Activated naive CD8-positive, alpha-beta T cell treated with anti-CD3 and anti-CD28 coated beads, Interleukin-2, amount 50 U/mL, for 16 hours (primary cell): ENCODE results near the gene PHC3.
A peak's percentile ranks its signal among the peaks of the same experiment; 100 is the strongest.
"Not testable (repeated sequence)": the region's sequence is repeated elsewhere in the genome, so short reads cannot be mapped to it uniquely, and the experiment has no call there.

Experiments
- DNase-seq: peaks from one replicate; pipeline ENCODE4 v3.0.0-alpha.2; 2020; ENCODE audit warnings: low read depth, low spot score

The PHC3 gene, protein sequence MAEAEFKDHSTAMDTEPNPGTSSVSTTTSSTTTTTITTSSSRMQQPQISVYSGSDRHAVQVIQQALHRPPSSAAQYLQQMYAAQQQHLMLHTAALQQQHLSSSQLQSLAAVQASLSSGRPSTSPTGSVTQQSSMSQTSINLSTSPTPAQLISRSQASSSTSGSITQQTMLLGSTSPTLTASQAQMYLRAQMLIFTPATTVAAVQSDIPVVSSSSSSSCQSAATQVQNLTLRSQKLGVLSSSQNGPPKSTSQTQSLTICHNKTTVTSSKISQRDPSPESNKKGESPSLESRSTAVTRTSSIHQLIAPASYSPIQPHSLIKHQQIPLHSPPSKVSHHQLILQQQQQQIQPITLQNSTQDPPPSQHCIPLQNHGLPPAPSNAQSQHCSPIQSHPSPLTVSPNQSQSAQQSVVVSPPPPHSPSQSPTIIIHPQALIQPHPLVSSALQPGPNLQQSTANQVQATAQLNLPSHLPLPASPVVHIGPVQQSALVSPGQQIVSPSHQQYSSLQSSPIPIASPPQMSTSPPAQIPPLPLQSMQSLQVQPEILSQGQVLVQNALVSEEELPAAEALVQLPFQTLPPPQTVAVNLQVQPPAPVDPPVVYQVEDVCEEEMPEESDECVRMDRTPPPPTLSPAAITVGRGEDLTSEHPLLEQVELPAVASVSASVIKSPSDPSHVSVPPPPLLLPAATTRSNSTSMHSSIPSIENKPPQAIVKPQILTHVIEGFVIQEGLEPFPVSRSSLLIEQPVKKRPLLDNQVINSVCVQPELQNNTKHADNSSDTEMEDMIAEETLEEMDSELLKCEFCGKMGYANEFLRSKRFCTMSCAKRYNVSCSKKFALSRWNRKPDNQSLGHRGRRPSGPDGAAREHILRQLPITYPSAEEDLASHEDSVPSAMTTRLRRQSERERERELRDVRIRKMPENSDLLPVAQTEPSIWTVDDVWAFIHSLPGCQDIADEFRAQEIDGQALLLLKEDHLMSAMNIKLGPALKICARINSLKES

DNA sequence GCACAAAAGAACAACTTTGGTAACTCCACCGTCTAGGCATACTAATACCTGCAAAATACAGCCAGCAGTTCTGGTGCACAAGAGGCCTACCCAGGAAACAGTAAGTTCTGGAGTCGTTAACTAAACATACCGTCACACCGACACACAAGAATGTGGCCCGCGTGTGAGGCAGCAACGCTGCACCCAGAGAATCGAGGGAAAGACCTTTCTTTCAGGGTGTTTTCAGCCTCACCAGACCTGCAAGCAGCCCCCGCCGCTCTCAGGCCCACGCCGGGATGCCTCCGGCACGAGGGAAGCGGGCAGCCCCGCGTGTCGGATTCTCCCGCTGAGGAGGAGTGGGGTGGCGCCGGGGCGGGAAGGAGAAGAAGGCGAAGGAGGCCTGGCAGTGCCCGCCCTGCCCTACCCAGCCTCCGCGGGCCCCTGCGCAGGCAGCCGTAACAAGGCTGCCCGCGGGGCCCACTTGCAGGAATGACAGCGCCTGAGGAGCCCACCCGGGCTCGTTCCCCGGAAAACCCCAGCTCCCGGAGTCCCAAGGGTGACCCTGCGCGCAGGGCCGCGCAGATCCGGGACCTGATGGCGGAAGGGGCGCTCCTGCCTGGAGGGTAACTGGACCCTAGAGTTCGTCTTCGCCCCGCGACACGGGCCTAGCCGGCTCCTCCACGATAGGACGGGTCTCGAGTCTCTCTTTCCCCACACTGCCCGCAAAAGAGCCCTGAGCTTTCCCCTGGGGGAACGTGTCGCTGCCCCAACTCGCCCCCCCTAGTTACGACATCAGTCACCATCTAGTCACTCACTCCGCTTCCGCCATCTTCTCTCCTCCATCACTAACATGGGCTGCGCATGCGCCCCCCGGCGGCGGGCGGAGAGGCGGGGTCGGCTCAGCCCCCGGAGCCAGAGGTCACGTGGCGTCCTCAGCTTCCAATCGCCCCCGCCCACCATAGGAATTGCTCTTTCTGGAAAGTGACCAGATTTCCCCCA is at the start of gene PHC3:
TSS of gene PHC3 (minus strand) at position 826 of the 978 bp plus-strand sequence. CDS start at position 808, 18 bp downstream.
- peak; percentile 80 for DNase-seq

DNA sequence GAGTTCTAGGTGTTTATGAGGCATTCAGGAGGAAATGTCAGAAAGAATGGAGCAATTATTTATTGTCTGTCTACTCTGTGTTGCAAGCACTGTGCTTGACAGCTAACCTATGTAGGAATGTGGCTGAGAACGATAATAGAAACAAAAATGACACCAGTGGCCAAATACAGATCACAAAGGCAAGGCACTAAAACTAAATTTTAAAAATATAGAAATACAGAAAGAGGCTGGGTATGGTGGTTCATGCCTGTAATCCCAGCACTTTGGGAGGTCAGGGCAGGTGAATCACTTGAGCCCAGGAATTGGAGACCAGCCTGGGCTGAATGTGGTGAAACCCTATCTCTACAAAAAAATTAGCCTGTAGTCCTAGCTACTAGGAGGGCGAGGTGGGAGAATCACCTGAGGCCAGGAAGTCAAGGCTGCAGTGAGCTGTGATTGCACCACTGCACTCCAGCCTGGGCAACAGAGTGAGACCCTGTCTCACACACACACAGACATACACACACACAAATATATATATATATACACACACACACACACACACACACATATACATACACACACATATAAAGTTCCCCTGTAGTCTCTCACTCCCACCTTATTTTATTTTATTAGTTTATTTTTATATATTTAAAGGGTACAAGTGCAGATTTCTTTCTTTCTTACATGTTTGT is 46.7 kb upstream of the PHC3 start:
- no peak for DNase-seq

DNA sequence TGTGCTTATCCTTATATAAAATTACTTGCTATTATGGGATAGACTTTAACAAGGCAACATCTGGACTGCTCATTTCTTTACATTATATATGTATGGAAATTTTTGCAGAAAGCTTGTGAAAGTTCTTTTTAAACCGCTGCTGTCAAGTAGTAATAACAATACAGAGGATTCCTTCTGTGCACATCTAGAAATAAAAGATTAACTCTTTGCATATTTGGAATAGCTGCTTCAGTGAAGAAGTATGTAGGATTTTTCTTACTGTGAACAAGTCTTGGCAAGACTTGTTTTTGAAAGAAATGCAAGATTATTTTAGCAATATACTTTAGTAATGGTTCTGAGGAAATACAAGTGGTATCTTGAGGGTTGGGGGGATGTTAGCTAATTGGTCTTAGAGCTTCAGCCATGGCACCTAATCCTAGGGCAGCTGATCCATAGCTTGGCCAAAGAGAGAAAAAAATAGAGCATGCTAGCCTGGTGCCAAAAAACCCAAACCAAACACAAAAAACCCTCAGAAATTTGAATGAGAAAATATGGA is 45.0 kb upstream of the PHC3 start:
- no peak for DNase-seq

DNA sequence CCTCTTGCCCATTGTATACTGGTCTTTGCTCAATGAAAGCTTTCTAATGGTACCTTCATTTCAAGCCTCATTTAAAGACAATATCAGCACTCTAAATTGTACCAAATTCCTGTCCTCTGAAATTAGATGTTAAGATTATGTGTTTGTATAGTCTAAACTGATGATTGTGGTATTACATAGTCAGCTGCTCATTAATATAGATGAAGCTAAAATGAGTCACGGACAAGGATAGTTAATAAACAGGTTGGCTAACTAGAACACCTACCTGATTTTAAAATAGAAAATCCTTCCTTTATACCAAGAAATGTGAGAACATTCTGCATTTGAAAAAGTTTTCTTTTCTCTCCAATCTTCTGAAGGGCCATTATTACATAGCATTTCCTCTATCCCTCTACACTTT is 43.6 kb upstream of the PHC3 start:
- DNase-seq: no peak

DNA sequence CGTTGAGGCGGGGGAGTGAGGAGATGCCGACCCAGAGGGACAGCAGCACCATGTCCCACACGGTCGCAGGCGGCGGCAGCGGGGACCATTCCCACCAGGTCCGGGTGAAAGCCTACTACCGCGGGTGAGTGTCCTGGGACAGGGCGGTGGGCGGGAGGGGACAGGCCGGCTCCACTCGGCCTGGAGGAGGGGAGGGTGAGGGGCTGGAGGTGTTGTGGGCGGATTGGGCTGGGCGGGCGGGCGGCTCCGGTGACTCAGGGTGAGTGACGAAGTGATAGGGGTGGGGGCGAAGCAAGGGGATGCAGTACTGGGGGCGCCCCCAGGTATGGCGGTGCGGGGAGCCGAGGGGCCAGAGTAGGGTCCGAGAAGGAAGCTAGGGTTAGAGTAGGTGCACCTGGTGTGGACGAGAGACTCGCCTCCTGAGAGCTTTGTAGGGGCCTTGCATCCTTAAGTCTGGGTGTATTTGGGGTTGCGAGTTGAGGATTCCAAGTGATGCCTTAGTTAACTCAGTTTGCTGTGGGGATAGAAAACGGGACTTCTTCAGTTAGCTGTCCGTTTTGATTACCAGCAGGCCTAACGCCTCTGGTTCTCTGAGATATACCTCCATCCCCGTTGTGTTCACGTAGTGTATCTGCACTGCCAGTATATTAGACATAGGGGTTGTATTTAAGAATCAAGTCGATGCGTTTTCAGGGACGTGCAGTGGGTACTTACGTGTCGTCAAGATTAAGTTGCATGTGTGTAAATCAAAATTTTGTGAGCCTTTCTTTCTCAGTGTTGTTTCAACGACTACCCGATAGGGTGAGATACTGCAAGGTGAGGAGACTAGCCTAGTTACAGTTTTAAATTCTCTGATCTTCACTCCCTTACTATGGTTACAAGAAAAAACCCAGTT is 41.4 kb upstream of the PHC3 start:
- DNase-seq: peak; percentile 2

DNA sequence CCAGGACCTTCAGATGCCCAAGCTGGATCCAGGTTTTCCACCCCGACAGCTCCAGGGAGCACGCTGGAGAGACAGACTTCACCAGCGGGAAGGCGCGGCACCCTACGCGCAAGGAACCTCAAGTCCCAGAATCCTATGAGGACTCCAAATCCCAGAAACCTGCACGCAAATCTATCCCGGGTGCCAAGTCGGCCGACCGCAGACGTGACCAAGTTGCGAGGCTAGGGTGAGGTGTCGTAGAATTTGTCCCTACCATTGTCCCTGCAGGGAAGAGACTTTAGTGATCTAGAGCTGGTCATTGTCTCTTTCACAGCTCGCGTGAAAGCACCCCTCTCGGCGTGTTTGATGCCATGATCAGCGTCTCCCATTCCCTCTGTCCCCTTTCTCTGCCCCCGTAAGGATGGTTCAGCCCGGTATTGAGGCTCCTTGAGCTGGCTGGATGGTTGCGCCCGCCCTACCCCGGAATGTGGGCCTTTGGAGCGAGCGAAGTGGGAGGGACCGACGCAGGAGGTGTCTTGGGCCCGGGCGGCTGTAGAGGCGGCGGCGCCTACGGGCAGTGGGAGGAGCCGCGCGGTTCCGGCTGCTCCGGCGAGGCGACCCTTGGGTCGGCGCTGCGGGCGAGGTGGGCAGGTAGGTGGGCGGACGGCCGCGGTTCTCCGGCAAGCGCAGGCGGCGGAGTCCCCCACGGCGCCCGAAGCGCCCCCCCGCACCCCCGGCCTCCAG is 40.6 kb upstream of the PHC3 start, which contains the start of gene PRKCI:
TSS of gene PRKCI (plus strand) at position 501 of the 723 bp plus-strand sequence. CDS start 246 bp downstream, outside the sequence.
- peak; percentile 68 for DNase-seq

DNA sequence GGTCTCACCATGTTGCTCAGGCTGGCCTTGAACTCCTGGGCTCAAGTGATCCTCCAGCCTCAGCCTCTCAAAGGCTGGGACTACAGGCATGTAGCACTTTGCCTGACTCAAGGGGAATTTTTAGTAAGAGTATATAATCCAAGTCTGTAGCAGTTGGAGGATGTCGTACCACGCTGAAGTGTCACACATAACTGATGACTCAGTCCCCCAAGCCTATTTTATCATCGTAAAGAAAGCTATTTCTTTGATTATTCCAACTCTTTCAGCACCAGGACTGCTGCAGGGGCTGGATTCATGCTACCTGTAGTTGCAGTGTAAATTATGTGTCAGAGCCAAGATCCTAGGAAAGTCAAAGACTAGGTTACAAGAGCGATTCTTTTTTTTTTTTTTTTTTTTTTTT is 39.3 kb upstream of the PHC3 start:
- DNase-seq: no peak

DNA sequence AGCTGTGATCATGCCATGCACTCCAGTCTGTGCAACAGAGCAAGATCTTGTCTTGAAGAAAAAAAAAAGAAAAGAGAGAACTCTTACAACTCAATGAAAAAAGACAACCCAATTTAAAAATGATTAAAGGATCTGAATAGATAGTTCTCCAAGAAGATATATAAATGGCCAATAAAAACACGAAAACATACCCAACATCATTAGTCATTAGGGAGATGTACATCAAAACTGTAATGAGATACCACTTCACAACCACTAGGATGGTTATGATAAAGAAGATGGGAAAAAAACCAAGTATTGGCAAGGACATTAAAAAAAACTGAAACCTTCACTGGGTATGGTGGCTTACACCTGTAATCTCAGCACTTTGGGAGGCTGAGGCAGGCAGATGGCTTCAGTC is 38.3 kb upstream of the PHC3 start:
- no peak for DNase-seq

DNA sequence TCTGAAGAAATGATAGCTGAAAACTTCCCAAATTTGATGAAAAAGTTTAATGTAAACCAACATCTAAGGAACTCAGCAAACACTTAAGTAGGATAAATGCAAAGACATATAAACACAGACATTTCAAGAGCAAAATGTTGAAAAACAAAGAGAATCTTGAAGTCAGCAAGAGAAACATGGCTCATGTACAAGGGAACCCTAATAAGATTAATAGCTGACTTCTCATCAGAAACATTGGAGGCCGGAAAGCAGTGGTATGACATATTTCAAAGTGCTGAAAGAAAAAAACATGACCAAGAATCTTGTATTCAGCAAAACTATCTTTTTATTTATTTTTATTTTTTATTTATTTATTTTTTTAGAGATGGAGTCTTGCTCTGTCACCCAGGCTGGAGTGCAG is 30.1 kb upstream of the PHC3 start:
- no peak for DNase-seq

DNA sequence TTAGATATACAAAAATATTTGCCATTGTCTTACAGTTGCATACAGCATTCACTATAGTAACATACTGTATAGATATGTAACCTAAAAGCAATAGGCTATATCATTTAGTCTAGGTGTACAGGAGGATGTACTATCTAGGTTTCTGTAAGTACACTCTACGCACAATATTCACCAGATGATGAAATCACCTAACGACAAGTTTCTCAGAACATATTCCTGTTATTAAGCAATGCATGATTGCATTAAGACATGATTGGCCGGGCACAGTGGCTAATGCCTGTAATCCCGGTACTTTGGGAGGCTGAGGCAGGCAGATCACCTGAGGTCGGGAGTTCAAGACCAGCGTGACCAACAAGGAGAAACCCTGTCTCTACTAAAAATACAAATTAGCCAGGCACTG is 26.2 kb upstream of the PHC3 start:
- DNase-seq: no peak

DNA sequence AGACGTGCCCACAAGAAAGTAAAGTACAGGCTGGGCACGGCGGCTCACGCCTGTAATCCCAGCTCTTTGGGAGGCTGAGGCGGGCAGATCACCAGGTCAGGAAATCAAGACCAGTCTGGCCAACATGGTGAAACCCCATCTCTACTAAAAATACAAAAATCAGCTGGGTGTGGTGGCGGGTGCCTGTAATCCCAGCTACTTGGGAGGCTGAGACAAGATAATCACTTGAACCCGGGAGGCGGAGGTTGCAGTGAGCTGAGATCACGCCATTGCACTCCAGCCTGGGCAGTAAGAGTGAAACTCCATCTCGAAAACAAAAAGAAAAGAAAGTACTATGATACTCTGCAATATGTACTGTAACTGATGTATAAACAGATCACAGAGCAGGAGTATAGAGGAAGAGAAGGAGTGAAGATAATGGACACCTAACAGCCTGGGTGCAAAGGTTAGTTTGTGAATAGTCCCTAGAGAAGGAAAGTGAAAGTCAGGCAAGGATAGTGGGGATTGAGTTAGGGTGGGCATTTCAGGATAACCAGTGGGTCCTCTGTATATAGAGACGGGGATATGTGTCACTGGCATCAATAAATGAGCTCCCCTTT is 24.7 kb upstream of the PHC3 start:
- not testable (repeated sequence) for DNase-seq

DNA sequence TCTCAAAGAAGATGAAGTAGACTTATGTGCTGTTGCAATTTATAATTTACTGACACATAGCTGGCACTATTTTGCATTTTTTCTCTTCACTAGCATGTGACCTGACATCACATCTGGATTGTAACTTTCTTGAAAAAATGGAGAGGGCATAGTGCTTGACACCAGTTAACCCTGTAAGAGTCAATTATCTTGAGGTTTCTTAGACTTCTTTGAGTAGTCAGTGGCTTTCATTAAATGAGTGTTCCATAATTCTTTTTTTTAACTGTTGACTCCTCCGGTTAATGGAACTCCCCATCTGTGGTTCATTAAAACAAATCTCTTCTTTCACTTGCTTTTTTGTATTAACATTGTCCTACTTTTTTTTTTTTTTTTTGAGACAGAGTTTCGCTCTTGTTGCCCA is 23.8 kb upstream of the PHC3 start:
- no peak for DNase-seq

DNA sequence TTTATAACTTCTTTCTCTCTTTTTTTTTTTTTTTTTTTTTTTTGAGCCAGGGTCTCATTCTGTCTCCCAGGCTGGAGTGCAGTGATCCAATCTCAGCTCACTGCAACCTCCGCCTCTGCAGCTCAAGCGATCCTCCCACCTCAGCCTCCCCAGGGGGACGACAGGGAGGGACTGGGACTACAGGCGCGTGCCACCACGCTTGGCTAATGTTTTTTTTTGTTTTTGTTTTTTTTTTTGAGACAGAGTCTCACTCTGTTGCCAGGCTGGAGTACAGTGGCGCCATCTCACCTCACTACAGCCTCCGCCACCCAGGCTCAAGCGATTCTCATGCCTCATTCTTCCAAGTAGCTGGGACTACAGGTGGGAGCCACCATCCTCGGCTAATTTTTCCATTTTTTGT is 23.0 kb upstream of the PHC3 start:
- no peak for DNase-seq

DNA sequence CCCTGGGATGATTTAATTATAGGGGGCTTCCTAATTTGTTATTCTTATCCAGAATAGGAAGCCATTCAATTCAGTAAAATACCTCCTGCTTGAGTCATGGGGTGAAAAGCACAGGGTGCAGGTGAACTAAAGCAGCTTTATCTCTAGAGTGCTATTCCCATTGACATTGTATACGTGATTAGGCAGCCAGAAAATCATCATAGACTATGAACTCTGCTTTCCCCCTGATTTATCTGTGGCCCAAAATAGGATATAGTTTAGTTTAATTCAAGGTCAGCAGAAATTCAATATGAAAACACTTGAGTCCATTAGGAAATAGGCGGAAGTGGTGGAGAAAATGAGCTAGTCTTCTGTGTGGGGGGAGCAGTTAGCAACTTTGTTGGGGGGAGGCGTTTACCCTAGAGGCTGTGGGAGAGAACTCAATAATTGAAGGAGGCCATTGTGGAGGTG is 22.5 kb upstream of the PHC3 start:
- DNase-seq: no peak

DNA sequence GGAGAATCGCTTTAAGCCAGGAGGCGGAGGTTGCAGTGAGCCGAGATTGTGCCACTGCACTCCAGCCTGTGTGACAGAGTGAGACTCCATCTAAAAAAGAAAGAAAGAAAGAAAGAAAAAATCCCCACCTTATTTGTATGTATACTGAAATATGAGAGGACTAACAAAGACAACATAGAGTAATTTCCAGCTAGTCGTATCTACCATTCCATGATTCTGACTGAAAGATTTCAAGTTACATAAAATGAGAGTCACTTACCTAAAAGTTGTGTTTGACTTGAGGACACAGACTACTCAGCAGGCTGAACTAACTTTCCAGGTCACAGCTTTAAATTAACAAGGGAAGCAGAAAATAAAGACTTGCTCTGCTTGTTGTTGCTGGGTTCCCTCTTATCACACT is 21.9 kb upstream of the PHC3 start:
- DNase-seq: no peak

DNA sequence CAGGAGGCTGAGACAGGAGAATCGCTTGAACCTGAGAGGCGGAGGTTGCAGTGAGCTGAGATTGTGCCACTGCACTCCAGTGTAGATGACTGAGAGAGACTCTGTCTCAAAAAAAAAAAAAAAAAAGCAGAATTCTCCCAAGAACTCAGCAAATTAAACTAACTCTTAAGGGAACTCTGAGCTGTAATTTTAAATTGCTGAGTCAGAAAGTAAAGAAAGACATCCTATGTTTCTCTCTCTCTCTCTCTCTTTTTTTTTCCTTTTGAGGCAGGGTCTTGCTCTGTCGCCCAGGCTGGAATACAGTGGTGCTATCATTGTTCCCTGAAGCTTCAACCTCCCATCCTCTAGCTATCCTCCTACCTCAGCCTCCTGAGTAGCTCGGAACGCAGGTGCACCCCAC is 20.0 kb upstream of the PHC3 start:
- no peak for DNase-seq

DNA sequence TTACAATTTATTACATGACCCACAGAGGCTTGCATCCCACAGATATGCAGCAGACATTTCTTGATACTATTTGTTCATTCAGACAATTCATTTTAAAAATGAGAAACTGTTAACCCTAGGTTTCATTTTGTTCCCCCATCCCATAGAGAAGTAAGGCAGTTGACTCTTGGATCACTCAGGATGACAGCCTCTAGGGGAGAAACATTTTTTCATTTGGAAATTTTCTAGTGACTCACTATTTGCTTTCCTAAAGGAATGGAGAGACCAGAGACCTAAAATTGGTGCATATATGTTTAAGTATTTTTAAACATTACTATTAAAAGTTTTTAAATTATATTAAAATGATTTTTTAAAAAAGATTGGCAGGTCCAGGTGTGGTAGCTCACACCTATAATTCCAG is 19.5 kb upstream of the PHC3 start:
- DNase-seq: no peak

DNA sequence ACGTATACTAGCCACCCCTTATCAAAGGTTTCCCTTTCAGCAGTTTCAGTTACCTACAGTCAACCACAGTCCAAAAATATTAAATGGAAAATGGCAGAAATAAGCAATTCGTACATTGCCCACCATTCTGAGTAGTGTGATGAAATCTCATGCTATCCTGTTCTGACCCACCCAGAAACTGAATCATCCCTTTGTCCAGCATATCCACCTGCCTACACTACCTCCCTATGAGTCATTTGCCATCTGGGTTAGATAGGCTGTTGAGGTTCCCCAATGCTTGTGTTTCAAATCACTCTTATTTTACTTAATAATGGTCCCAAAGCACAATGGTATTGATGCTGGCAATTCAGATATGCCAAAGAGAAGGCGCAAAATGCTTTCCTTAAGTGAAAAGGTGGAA is 15.3 kb upstream of the PHC3 start:
- no peak for DNase-seq
